GM19238 (cell line): ENCODE results near the gene DPH7.
"Not testable (repeated sequence)": the region's sequence is repeated elsewhere in the genome, so short reads cannot be mapped to it uniquely, and the experiment has no call there.

Source experiments
- DNase-seq: peaks from one replicate; pipeline ENCODE4 v3.0.0; 2011; ENCODE audit warnings: low spot score; ENCODE audit not compliant: insufficient read length

Gene DPH7

GRCh38 chr9:137606005-137606621 lies 27.4 kb upstream of the DPH7 start:
- DNase-seq = no peak

DNA sequence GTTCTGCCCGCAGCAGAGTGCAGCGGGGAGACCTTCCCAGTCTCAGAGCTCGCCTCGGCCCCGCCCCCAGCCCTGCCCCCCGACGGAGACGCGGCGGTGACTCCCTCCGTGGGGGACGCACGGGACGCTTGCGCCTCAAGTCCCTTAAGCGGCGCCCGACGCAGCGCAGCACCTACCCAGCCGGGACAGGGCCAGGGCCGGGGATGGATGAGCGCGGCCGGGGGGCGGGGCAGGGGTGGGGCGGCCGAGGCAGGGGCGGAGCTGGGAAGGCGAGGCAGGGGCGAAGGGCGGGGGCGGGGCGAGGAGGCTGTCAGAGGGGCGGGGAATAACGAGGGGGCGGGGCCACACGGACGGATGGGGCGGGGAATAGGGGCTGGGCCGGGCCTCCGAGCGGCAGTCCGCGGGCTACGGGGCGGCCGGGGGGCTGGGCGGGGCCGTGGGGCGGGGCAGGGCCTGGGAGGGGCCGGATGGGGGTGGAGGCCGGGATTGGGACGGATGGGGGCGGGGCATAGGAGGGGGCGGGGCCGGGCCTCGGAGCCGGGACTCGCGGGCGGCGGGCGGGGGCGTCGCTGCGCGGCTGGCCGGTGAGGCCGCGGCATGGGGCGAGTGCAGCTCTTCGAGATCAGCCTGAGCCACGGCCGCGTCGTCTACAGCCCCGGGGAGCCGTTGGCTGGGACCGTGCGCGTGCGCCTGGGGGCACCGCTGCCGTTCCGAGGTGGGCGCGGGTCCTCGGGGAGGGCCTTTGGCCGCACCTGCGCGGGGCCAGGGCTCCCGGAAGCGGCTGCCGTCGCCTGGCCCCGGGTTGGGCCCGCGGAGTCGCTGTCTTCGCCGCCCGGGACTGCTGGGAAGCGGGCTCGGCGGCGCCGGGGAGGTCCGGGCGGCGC lies 26.6 kb upstream of the DPH7 start, which contains the start of gene ARRDC1:
ARRDC1 (plus strand) TSS at position 566 of the 884 bp plus-strand sequence; CDS start at position 598, 32 bp downstream.
- peak; percentile 94 for DNase-seq

DNA sequence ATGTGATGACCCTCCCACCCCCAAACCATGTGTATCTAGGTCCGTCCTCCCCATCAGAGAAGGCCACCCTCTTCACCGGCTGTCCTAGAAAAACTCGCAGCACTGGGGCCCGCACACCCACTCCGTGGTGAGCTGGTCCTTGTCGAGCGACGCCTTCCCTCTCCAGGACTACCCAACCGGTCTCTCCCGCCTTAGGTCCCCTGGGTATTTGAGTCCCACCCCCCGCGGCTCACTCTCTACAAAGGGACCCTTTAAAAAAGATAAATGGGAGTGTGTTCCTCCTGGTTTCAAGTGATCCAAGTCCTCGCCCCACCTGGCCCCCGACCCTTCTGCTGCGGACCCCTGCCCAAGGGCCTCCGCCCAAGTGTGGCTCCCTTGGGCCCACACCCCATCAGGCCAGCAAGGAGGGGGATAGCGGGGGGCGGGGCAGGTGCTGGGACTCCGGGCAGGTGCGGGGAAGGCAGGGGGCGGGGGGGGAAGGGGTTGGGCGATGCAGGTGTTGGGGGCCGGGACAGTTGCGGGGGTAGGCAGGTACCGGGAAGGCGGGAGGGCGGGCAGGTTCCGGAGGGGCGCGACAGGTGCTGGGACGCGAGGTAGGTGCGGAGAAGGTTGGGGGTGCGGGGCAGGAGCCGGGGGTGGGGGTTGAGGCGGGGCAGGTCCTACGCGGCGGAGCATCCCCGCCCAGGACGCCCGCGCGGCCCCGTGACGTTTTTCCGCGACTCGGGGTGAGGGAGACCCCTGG lies 25.8 kb upstream of the DPH7 start:
- DNase-seq = no peak

GRCh38 chr9:137603879-137604278 lies 25.2 kb upstream of the DPH7 start:
- DNase-seq = no peak

- no peak for DNase-seq
These were observed 23.9 kb upstream of the DPH7 start for GRCh38 chr9:137602661-137603060.

- DNase-seq = no peak
These were observed 20.2 kb upstream of the DPH7 start for GRCh38 chr9:137598943-137599342.

DNA sequence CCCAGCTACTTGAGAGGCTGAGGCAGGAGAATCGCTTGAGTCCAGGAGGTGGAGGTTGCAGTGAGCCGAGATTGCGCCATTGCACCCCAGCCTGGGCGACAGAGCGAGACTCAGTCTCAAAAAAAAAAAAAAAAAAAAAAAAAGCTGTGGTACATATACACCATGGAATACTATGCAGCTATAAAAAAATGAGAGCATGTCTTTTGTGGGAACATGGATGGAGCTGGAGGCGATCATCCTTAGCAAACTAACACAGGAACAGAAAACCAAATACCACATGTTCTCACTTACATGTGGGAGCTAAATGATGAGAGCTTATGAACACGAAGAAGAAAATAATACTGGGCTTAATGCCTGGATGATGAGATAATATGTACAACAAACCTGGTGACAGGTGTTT lies 17.9 kb upstream of the DPH7 start:
- DNase-seq = not testable (repeated sequence)

DNA sequence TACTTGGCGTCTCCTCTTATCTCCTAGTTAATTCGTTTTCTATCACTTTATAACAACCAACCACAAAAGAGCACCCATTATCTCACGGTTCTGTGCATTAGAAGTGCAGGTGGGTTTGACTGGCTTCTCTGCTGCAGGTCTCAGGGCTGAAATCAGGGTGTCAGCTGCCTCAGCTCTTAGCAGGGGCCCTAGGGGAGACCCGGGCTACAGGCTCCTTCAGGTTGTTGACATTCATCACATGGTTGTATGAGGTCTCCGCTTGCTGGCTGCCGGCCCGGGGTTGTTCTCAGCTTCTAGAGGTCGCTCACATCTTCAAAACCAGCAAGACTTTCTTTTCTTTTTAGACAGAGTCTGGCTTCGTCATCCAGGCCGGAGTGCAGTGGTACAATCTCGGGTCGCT lies 14.5 kb upstream of the DPH7 start:
- no peak for DNase-seq

GRCh38 chr9:137592767-137593166 lies 14.0 kb upstream of the DPH7 start:
- no peak for DNase-seq

DNA sequence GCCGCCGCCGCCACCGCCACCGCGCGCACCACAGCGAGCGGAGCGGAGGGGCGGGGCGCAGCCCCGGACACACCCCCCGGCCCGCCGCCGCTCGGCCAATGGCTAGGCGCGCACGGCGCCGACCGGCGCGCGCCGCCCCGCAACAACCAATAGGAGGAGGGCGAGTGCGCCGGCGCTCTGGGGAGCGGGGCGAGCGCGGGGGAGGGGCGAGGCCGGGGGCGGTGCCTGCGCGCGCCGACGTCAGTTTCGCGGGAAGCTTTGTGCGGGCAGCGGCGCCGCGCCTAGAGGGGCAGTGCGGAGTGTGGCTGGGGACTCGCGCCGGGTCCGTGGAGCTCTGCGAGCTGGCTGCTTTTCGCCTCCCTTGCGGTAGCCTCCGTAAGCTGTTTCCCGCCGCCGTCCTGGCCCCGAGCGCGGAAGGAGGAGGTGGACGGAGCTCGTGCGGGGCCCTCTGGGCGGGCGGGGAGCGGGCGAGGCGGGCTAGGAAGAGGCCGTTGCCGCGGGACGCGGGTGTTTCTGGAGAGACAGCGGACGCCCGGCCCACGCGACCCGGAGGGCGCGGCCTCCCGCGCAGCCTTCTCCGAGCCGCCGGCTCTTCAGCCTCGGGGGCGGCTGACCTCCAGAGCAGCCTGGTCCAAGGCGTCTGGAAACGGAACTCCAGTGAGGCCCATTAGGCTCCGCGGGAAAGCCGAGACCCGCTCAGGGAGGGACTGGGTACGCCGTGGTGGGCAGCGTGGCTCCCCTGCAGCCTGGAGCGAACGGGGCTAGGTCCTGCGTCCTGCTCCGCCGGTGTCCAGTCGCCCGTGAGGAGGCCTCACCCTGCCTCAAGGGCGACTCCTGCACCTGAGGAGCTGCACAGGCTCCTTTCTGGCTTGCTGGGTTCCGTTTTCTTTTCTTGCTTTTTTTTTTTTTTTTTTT lies 12.0 kb upstream of the DPH7 start, which contains the start of gene ZMYND19:
ZMYND19 (minus strand) TSS at position 44 of the 915 bp plus-strand sequence. CDS start 249 bp downstream, outside the sequence.
- peak; percentile 100 for DNase-seq

DNA sequence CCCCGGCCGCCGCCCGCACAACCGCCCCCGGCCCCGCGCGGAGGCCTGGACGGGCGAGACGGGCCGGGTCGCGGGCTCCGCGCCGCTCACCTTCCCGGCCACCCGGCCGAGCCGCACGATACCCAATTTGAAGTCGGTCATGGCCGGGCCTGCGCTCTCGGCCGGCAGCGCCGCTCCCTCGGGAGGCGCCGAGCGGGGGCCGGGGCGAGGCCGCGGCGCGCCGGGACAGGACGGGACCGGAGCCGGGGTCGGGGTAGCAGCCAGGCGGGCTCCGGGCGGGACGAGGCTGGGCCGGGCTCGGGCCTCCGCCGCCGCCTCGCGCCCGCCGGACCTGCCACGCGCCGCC lies 11.4 kb upstream of the DPH7 start:
- no peak for DNase-seq

GRCh38 chr9:137589441-137590122 lies 10.9 kb upstream of the DPH7 start:
- DNase-seq = peak; percentile 39

DNA sequence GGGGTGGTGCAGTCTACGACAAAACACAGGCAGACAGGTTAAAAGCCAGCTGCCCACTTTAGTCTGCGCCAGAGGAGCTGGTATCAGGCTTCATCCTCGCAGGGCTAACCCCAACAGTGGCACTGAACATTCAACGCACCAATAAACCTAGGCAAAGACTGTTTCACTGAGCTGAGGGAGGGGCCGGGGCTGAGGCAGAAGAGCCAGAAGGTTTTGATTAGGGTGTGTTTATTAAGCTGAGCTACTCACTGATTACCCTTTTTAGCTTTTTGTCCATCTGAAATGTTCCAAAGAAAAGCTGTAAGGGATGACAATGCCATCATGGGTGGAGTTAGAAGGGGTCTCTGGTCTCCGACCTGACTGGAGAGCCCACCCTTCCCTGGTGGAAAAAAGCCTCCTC lies 10.2 kb upstream of the DPH7 start:
- DNase-seq = no peak

DNA sequence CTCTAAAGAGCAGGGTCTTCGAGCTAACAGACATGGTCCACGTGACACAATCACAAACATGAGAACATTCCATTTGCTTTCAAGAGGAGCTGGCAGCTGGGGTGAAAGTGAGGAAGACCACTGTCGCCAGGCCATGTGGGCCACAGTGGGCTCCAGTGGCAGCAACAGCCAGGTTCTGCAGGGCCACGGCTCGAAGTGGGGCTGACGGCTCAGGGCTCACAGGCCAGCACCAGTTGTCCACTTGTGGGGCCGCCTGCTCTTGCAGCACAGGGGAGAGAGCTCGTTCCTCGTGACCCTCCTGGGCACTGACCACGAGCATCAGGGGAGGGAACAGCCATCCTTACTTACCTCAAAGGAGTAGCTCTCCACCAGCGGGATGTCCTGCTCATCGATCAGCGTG lies 9.6 kb upstream of the DPH7 start:
- no peak for DNase-seq

- DNase-seq = no peak
These were observed 8.1 kb upstream of the DPH7 start for GRCh38 chr9:137586854-137587253.

DNA sequence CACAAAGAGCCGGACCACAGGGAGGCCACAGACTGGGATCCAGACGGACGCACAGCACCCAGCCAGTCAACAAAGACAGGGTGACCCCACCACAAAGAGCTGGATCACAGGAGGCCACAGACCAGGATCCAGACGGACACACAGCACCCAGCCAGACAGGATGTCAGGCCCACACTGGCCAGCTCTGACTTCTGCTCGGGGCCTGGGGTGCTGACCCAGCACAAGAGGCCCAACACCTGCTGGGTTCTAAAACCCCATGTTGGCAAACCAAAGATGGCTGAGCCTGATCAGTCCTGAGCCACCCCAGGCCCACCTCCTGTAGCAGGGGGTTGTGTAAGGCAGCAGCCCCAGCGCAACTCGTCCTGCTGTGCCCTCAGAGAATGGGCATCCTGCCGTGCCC lies 5.2 kb upstream of the DPH7 start:
- DNase-seq = no peak

- no peak for DNase-seq
These were observed 4.6 kb upstream of the DPH7 start for GRCh38 chr9:137583347-137583746.

DNA sequence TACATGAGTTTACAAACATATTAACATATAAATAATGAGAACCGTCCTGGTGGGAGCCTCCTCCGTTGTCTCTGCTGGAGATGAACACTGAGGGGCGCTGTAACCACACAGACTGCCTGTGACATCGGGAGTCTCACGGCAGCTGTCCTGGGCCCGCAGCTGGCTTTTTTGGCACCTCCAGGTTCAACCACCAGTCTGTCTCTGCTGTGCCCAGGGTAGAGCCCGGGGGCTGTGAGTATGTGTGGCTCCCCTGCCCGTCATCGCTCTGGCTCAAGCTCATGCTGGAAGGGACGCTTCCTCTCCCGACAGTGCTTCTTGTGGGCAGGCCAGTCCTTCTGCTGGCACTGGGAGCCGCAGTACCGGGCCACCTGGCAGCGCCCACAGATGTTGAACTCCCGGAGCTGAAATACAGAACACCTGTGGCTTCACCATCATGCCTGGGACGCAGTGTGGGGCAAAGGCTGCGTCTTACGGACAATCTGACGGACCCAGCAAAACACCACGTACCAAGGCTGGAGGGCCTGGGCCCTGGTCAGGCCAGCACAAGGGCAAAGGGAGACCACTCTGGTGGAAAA lies 3.6 kb upstream of the DPH7 start:
- no peak for DNase-seq

DNA sequence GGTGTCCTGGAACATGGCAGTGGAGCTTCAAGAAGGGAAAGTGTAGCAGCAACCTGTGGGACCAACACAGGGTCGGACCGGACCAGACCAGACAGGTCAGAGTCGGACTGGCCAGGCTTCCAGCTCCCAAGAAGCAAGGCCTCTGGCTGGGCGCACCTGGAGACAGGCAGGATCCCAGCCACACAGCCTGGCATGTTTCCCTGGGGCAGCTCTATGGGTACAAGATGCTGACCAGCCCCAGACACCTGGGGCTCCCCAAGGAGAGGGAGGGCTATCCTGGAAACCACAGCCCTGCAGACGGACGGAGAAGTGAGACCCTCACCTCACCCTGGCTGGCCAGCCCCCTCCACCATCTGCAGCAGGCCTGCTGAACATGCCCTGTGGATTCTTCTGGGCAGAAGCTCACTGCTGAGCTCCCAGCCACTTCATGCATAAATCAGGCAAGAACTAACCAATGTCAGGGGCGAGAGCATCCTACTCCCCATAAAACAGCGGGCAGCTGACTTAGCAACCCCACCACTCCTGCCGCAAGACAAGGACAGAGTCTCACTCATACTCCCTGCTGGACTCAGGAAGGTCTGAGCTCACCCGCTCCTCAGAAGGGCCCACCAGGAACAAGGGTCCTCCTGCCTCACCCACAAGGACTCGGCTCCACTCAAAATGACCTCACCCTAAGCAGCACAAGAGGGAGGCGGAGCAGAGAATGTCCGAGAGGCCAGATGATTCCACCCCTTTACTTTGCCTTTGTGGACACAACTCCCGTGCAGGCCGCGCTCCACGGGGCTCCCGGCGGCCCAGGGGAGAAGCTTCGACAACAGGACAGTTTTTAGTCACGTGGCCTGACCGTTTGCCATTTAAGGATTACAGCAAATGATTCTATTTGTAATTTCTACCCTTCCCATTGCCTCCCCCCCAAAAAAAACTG lies 2.9 kb upstream of the DPH7 start:
- DNase-seq = no peak
